GM23338 (cell line): ENCODE data around the gene MAGED2. TPM values are rescaled to one million over a fixed set of nuclear protein-coding genes. Genes with fewer than 3 reads are reported as not detected.
"Not testable (repeated sequence)": the region's sequence is repeated elsewhere in the genome, so short reads cannot be mapped to it uniquely, and the experiment has no call there.

Experiments used
- ATAC-seq: fragments of 200-7000 bp; cut with Tn5 transposase; 3 replicates; pipeline ENCODE4 v1.9.1; 2020
- DNase-seq: peaks from one replicate; pipeline ENCODE4 v3.0.0-alpha.2; 2015; ENCODE audit warnings: low spot score
- H2AFZ ChIP-seq: fragments of 200-600 bp; sonication (generic); 2 replicates; pipeline ENCODE4 v1.8.0; 2016; ENCODE audit warnings: antibody characterized with exemption, mild to moderate bottlenecking, moderate library complexity
- H3F3A ChIP-seq: fragments of 200-600 bp; sonication (generic); replicated peaks from 2 replicates; pipeline ENCODE4 v1.8.0; 2017; ENCODE audit warnings: antibody characterized with exemption, mixed run types, low read depth
- H3K27ac ChIP-seq: fragments of 200-600 bp; sonication (generic); 2 replicates; pipeline ENCODE4 v1.6.1; 2016; ENCODE audit warnings: low read depth
- H3K27me3 ChIP-seq: fragments of 200-600 bp; sonication (generic); 2 replicates; pipeline ENCODE4 v1.8.0; 2016; ENCODE audit warnings: mild to moderate bottlenecking, mixed run types, moderate library complexity; ENCODE audit not compliant: insufficient read depth
- H3K36me3 ChIP-seq: fragments of 200-600 bp; sonication (generic); 2 replicates; pipeline ENCODE4 v1.8.0; 2016; ENCODE audit warnings: mild to moderate bottlenecking; ENCODE audit not compliant: insufficient read depth
- H3K4me1 ChIP-seq: fragments of 200-600 bp; sonication (generic); 2 replicates; pipeline ENCODE4 v1.8.0; 2016; ENCODE audit warnings: mild to moderate bottlenecking, moderate library complexity; ENCODE audit not compliant: insufficient read depth
- H3K4me2 ChIP-seq: fragments of 200-600 bp; sonication (generic); 2 replicates; pipeline ENCODE4 v1.7.1; 2017; ENCODE audit warnings: mixed run types
- H3K4me3 ChIP-seq: fragments of 200-600 bp; sonication (generic); 2 replicates; pipeline ENCODE4 v1.6.1; 2016; ENCODE audit warnings: mixed run types
- H3K79me2 ChIP-seq: fragments of 200-600 bp; sonication (generic); replicated peaks from 2 replicates; pipeline ENCODE4 v1.8.0; 2017; ENCODE audit warnings: mild to moderate bottlenecking; ENCODE audit not compliant: insufficient read depth
- H3K9me2 ChIP-seq: fragments of 200-600 bp; sonication (generic); 2 replicates; pipeline ENCODE4 v1.8.0; 2017; ENCODE audit not compliant: insufficient read depth
- H4K20me1 ChIP-seq: fragments of 200-600 bp; sonication (generic); replicated peaks from 2 replicates; pipeline ENCODE4 v1.8.0; 2017; ENCODE audit warnings: mild to moderate bottlenecking; ENCODE audit not compliant: insufficient read depth
- H3K27ac Mint-ChIP-seq: 2 replicates; pipeline ENCODE4 v1.8.0; 2020; ENCODE audit warnings: inconsistent platforms, mild to moderate bottlenecking, moderate library complexity, mixed read lengths
- H3K27me3 Mint-ChIP-seq: 3 replicates; pipeline ENCODE4 v1.8.0; 2022; ENCODE audit warnings: low read depth, mild to moderate bottlenecking, moderate library complexity, mixed read lengths, inconsistent platforms; ENCODE audit not compliant: insufficient read depth, poor library complexity
- H3K36me3 Mint-ChIP-seq: 3 replicates; pipeline ENCODE4 v1.8.0; 2021; ENCODE audit warnings: low read depth, mild to moderate bottlenecking, inconsistent platforms, moderate library complexity, mixed read lengths
- H3K4me1 Mint-ChIP-seq: 3 replicates; pipeline ENCODE4 v1.8.0; 2020; ENCODE audit warnings: mild to moderate bottlenecking, inconsistent platforms, mixed read lengths
- H3K4me3 Mint-ChIP-seq: 3 replicates; pipeline ENCODE4 v1.8.0; 2021; ENCODE audit warnings: moderate library complexity, mild to moderate bottlenecking, inconsistent platforms, mixed read lengths
- H3K9me3 Mint-ChIP-seq: 3 replicates; pipeline ENCODE4 v1.8.0; 2020; ENCODE audit warnings: moderate library complexity, mild to moderate bottlenecking, inconsistent platforms, mixed read lengths
- CREB1 ChIP-seq: fragments of 250-450 bp; sonication (Bioruptor Pico); IDR thresholded peaks from 2 replicates; pipeline ENCODE4 v1.5.0; 2020; ENCODE audit warnings: low read depth, mild to moderate bottlenecking, moderate library complexity
- EZH2 ChIP-seq: fragments of 200-600 bp; sonication (generic); IDR thresholded peaks from one replicate; pipeline ENCODE4 v1.8.0; 2017; ENCODE audit warnings: antibody characterized with exemption, mild to moderate bottlenecking, low read depth; ENCODE audit not compliant: unreplicated experiment
- POLR2AphosphoS5 ChIP-seq: IDR thresholded peaks from 2 replicates; pipeline ENCODE4 v1.6.1; 2016; ENCODE audit warnings: antibody characterized with exemption, low read depth
- ZNF114 ChIP-seq: fragments of 250-450 bp; sonication (Bioruptor Pico); IDR thresholded peaks from 2 replicates; pipeline ENCODE4 v1.5.0; 2020; ENCODE audit warnings: mild to moderate bottlenecking, moderate library complexity
- polyA plus RNA-seq: library from polyadenylated mRNA; unstranded; fragments of >200 nt; fragmentation: Nextera tagmentation; extraction: Ambion mirVana; gene quantifications from 2 replicates; pipeline ENCODE4 v1.2.1, GENCODE V29; 2016
- total RNA-seq: library from RNA; depleted of rRNA; stranded (reverse); fragments of >200 nt; shearing (Covaris generic); gene quantifications from 2 replicates; pipeline ENCODE4 v1.2.3, GENCODE V29; 2014
- TF ChIP-seq, protein P1 (sequence below), 2 experiments: fragments of 200-600 bp in 1 of 2; sonication (generic) in 1 of 2; conservative IDR thresholded peaks; 2 replicates each; pipeline versions ENCODE4 v1.5.1 to v1.6.1; 2016 to 2017; ENCODE audit warnings: antibody characterized with exemption in 2 of 2, low read depth in 2 of 2, mild to moderate bottlenecking in 2 of 2, moderate library complexity in 1 of 2
- TF ChIP-seq, protein P2 (sequence below): fragments of 250-450 bp; sonication (Bioruptor Pico); IDR thresholded peaks from 2 replicates; pipeline ENCODE4 v1.5.0; 2020; ENCODE audit warnings: mild to moderate bottlenecking, moderate library complexity

MAGED2 gene
- total and polyA plus RNA-seq, 2 experiments from 2014 or later = 96.7 to 203 TPM

DNA sequence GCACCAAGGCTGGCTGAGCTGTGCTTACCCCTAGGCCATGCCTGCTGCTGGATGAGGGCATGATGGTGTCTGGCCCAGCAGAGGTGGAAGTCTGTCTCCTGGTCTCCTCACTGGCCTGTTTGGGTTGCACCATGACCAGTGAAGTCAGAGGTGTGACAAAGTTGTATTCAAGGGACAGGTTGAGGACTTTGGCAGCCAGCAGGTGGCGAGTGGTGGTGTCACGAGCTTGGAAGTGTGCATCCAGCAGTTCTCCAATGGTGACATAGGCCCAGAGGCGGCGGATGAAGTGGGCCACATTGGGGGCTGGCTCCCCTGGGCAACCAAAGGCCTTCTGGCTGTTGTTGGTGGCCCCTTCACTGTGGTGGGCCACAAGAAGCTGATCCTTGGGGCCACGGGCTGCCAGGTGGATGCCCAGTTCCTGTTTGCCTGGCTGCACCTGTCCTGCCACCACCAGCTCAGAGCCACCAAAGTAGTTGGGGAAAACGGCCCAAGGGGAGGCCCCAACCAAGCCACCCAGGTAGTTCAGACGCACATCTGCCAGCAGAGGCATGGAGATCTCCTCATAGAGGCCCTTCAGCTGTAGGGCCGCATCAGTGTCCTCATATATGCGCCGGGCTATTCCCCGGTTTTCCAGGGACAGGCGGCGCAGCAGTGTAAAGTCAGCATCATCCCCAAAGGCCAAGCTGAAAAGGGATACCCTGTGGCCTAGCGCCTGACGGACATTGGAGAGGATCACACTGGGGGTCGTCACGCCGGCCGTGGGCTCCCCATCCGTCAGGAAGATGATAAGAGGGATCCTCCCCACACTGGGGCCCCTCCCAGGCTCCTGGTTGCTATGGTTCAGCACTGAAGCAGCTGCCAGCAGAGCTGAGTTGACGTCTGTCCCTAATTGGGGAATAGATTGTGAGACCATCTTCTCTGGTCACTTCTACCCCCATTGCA, 49.2 kb upstream of the MAGED2 start:
- Histone ChIP-seq H2AFZ (no peak overlapping the region), H3F3A (no peaks in the 10 kb centered on the region), H3K4me1 (no peaks in the 10 kb centered on the region), H4K20me1 (no peaks in the 10 kb centered on the region), H3K4me2 (no peak overlapping the region), H3K36me3 (no peaks in the 10 kb centered on the region), H3K27ac (no peak overlapping the region), H3K79me2 (no peaks in the 10 kb centered on the region), H3K9me2 (no peaks in the 10 kb centered on the region), H3K4me3 (no peak overlapping the region), H3K27me3 (no peaks in the 10 kb centered on the region)
- Mint-ChIP-seq H3K9me3 (peaks cover 3% of the 10 kb centered on the region; the same call in 1 of the 3 replicates), H3K36me3 (no peaks in the 10 kb centered on the region; the same call in 2 of the 3 replicates), H3K4me3 (no peak overlapping the region), H3K27ac (no peak overlapping the region), H3K27me3 (peaks cover 2% of the 10 kb centered on the region), H3K4me1 (peaks cover 25% of the 10 kb centered on the region)
- DNase-seq = no peak
- no peak for ATAC-seq
- no peak for TF ChIP-seq CREB1 (CRISPR knock-in tag)
- TF ChIP-seq, protein P1, sequence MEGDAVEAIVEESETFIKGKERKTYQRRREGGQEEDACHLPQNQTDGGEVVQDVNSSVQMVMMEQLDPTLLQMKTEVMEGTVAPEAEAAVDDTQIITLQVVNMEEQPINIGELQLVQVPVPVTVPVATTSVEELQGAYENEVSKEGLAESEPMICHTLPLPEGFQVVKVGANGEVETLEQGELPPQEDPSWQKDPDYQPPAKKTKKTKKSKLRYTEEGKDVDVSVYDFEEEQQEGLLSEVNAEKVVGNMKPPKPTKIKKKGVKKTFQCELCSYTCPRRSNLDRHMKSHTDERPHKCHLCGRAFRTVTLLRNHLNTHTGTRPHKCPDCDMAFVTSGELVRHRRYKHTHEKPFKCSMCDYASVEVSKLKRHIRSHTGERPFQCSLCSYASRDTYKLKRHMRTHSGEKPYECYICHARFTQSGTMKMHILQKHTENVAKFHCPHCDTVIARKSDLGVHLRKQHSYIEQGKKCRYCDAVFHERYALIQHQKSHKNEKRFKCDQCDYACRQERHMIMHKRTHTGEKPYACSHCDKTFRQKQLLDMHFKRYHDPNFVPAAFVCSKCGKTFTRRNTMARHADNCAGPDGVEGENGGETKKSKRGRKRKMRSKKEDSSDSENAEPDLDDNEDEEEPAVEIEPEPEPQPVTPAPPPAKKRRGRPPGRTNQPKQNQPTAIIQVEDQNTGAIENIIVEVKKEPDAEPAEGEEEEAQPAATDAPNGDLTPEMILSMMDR (conservative IDR thresholded peaks at IDR 0.05; ENCODE audit: low read depth in 2 of 2) = peak in 1 of 2 experiments; percentile 33; a peak in 2 of 4 replicates

DNA sequence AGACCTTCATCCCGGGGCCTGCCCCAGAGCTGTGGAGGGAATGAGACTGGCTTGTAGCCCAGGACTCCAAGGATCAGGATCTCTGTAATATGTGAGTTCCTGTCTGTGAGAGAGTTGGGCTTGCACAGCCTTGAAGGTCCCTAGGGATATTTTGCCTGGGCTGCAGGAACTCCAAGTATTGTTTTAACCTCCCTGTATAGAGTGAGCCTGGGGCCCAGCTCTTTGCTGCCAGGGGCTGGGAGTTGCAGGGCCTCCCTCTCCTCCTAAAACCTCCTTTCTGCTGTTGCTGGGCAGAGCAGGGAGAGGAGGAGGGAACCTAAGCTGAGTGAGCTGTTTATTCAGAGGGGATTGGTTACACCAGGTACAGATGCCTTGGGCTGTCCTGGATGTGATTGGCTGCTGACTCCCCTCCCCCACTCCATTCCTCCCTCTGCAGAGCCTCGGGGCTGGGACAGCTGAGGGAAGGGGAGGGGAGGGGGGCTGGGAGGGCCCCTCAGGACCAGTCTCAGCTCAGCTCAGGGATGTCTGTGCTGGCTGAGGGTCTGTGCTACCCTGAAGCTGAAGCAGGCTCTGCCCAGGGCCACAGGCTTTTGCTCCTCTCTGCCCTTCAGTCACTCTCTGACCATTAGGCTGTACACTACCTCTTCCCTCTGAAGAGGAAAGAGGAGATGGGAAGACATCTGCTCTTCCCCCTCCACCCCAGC, 33.0 kb upstream of the MAGED2 start:
- DNase-seq = peak; percentile 50
- not testable (repeated sequence) for H3K27me3 Mint-ChIP-seq, H2AFZ ChIP-seq, H3F3A ChIP-seq, H3K9me2 ChIP-seq, H3K4me3 Mint-ChIP-seq, H3K4me2 ChIP-seq, H4K20me1 ChIP-seq, H3K4me1 ChIP-seq, H3K79me2 ChIP-seq, H3K9me3 Mint-ChIP-seq, H3K36me3 ChIP-seq, H3K27me3 ChIP-seq, H3K4me3 ChIP-seq
- Mint-ChIP-seq H3K27ac (peak overlapping the region; percentile 92), H3K36me3 (peaks cover 13% of the 10 kb centered on the region; the same call in 2 of the 3 replicates), H3K4me1 (peaks cover 19% of the 10 kb centered on the region)
- ATAC-seq = peak; percentile 99
- H3K27ac ChIP-seq = peak overlapping the region; percentile 78; the same call in 1 of the 2 replicates

DNA sequence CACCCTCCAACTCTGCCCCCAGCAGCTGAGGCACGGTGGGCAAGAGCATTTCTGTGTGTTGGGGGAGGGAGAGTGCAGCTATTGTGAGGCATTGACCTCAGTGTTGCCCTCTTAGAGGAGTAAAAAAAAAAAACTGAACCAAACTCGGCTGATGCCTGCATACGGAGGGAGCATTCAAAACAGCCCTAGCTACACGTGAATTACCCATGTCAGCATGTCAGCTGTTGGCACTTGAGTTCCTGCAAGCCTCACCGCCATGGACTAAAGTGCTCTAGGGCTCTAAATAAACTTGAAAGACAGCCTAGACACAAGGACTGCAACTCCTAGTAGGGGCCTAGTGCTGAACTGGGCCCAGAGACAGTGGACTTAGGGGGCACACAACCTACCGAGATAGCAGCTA, 31.5 kb upstream of the MAGED2 start:
- peaks cover 17% of the 10 kb centered on the region for H3K4me1 Mint-ChIP-seq
- peaks cover 6% of the 10 kb centered on the region for H3K9me3 Mint-ChIP-seq
- no peaks in the 10 kb centered on the region for H3K36me3 ChIP-seq
- no peak overlapping the region for H3K4me3 ChIP-seq
- H3F3A ChIP-seq = no peaks in the 10 kb centered on the region
- ATAC-seq = no peak
- no peak overlapping the region for H2AFZ ChIP-seq
- no peaks in the 10 kb centered on the region; the same call in 1 of the 2 replicates for H3K4me1 ChIP-seq
- no peak overlapping the region for H3K4me2 ChIP-seq
- H3K27me3 ChIP-seq = no peaks in the 10 kb centered on the region
- H3K4me3 Mint-ChIP-seq = no peak overlapping the region
- DNase-seq = no peak
- no peak overlapping the region for H3K27ac ChIP-seq
- no peak overlapping the region for H3K27ac Mint-ChIP-seq
- no peaks in the 10 kb centered on the region for H3K27me3 Mint-ChIP-seq
- no peaks in the 10 kb centered on the region for H3K79me2 ChIP-seq
- no peaks in the 10 kb centered on the region for H3K9me2 ChIP-seq
- no peaks in the 10 kb centered on the region for H4K20me1 ChIP-seq
- peaks cover 5% of the 10 kb centered on the region; the same call in 2 of the 3 replicates for H3K36me3 Mint-ChIP-seq
- TF ChIP-seq ZNF114 (CRISPR knock-in tag) (no peak), EZH2 (no peak), POLR2AphosphoS5 (no peak)
- TF ChIP-seq, protein P2, sequence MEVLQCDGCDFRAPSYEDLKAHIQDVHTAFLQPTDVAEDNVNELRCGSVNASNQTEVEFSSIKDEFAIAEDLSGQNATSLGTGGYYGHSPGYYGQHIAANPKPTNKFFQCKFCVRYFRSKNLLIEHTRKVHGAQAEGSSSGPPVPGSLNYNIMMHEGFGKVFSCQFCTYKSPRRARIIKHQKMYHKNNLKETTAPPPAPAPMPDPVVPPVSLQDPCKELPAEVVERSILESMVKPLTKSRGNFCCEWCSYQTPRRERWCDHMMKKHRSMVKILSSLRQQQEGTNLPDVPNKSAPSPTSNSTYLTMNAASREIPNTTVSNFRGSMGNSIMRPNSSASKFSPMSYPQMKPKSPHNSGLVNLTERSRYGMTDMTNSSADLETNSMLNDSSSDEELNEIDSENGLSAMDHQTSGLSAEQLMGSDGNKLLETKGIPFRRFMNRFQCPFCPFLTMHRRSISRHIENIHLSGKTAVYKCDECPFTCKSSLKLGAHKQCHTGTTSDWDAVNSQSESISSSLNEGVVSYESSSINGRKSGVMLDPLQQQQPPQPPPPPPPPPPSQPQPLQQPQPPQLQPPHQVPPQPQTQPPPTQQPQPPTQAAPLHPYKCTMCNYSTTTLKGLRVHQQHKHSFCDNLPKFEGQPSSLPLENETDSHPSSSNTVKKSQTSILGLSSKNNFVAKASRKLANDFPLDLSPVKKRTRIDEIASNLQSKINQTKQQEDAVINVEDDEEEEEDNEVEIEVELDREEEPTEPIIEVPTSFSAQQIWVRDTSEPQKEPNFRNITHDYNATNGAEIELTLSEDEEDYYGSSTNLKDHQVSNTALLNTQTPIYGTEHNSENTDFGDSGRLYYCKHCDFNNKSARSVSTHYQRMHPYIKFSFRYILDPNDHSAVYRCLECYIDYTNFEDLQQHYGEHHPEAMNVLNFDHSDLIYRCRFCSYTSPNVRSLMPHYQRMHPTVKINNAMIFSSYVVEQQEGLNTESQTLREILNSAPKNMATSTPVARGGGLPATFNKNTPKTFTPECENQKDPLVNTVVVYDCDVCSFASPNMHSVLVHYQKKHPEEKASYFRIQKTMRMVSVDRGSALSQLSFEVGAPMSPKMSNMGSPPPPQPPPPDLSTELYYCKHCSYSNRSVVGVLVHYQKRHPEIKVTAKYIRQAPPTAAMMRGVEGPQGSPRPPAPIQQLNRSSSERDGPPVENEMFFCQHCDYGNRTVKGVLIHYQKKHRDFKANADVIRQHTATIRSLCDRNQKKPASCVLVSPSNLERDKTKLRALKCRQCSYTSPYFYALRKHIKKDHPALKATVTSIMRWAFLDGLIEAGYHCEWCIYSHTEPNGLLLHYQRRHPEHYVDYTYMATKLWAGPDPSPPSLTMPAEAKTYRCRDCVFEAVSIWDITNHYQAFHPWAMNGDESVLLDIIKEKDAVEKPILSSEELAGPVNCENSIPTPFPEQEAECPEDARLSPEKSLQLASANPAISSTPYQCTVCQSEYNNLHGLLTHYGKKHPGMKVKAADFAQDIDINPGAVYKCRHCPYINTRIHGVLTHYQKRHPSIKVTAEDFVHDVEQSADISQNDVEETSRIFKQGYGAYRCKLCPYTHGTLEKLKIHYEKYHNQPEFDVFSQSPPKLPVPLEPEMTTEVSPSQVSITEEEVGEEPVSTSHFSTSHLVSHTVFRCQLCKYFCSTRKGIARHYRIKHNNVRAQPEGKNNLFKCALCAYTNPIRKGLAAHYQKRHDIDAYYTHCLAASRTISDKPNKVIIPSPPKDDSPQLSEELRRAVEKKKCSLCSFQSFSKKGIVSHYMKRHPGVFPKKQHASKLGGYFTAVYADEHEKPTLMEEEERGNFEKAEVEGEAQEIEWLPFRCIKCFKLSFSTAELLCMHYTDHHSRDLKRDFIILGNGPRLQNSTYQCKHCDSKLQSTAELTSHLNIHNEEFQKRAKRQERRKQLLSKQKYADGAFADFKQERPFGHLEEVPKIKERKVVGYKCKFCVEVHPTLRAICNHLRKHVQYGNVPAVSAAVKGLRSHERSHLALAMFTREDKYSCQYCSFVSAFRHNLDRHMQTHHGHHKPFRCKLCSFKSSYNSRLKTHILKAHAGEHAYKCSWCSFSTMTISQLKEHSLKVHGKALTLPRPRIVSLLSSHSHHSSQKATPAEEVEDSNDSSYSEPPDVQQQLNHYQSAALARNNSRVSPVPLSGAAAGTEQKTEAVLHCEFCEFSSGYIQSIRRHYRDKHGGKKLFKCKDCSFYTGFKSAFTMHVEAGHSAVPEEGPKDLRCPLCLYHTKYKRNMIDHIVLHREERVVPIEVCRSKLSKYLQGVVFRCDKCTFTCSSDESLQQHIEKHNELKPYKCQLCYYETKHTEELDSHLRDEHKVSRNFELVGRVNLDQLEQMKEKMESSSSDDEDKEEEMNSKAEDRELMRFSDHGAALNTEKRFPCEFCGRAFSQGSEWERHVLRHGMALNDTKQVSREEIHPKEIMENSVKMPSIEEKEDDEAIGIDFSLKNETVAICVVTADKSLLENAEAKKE (CRISPR knock-in tag) = no peak
